Endothelial cell of umbilical vein (primary cell): ENCODE results near the gene CHM. TPM values are rescaled to one million over a fixed set of nuclear protein-coding genes. Genes with fewer than 3 reads are reported as not detected.

Experiments
- BruUV-seq: library from RNA; stranded (reverse); fragments of 400-500 nt; replicated peaks from 2 replicates; lab custom pipeline; 2021; lab: Mats Ljungman, UMichigan
- CTCF ChIA-PET: fragments of 300-600, 350-600 bp; sonication (Branson Sonifier 250); formaldehyde crosslinking; loops from one replicate; lab custom pipeline; 2021; ENCODE audit warnings: antibody characterized with exemption, inconsistent platforms; lab: Charles Lee
- POLR2A ChIA-PET: fragments of 300-600, 350-600 bp; sonication (Branson Sonifier 250); formaldehyde crosslinking; loops from one replicate; lab custom pipeline; 2021; ENCODE audit warnings: antibody characterized with exemption, inconsistent platforms; lab: Charles Lee
- DNase-seq: peaks from one replicate; pipeline ENCODE4 v3.0.0-alpha.2; 2011; ENCODE audit warnings: low read depth, low spot score
- FAIRE-seq: peaks from 2 replicates; lab custom pipeline; 2011; peaks lifted over from hg19 to GRCh38; lab: Jason Lieb, UNC
- H2AFZ ChIP-seq: 2 replicates; pipeline ENCODE4 v1.6.0; 2012; ENCODE audit warnings: low read depth, low read length, control low read depth, inconsistent platforms
- H3K27ac ChIP-seq: 2 replicates; pipeline ENCODE4 v1.5.1; 2011; ENCODE audit warnings: low read depth, mild to moderate bottlenecking, control low read depth, low read length, moderate library complexity; ENCODE audit not compliant: insufficient read depth
- H3K27me3 ChIP-seq, 2 experiments: 2 replicates each; pipeline versions ENCODE4 v1.6.0 to v1.6.1; 2011; ENCODE audit warnings: low read length in 2 of 2, mixed read lengths in 1 of 2; ENCODE audit not compliant: control insufficient read depth in 2 of 2, insufficient read depth in 2 of 2
- H3K36me3 ChIP-seq, 2 experiments: 2 replicates in 1 of 2; 3 replicates in 1 of 2; pipeline ENCODE4 v1.5.1; 2011; ENCODE audit warnings: low read length in 2 of 2, mild to moderate bottlenecking in 1 of 2, moderate library complexity in 1 of 2; ENCODE audit not compliant: control insufficient read depth in 2 of 2, insufficient read depth in 2 of 2; ENCODE audit errors: extremely low read depth in 1 of 2
- H3K4me1 ChIP-seq: 3 replicates; pipeline ENCODE4 v1.5.1; 2011; ENCODE audit warnings: mild to moderate bottlenecking, low read length; ENCODE audit not compliant: control insufficient read depth, insufficient read depth; ENCODE audit errors: extremely low read depth
- H3K4me2 ChIP-seq: 2 replicates; pipeline ENCODE4 v1.6.1; 2011; ENCODE audit warnings: low read length, control low read depth, mixed read lengths; ENCODE audit not compliant: insufficient read depth
- H3K4me3 ChIP-seq, 3 experiments: fragments of 200-600 bp in 1 of 3; sonication (generic), shearing (Covaris generic) in 1 of 3; replicated peaks in 1 of 3; 2 replicates each; pipeline ENCODE4 v1.5.1; 2011 to 2016; ENCODE audit warnings: control low read depth in 3 of 3, low read length in 3 of 3, mild to moderate bottlenecking in 2 of 3, inconsistent platforms in 1 of 3, low read depth in 1 of 3, moderate library complexity in 1 of 3; ENCODE audit not compliant: insufficient read depth in 1 of 3
- H3K79me2 ChIP-seq: 2 replicates; pipeline ENCODE4 v1.6.0; 2012; ENCODE audit warnings: low read length, inconsistent platforms; ENCODE audit not compliant: control insufficient read depth, insufficient read depth
- H3K9ac ChIP-seq: replicated peaks from 2 replicates; pipeline ENCODE3; 2011; ENCODE audit warnings: low read length, control low read depth; ENCODE audit not compliant: insufficient read depth; ENCODE audit errors: extremely low read depth
- H3K9me1 ChIP-seq: replicated peaks from 3 replicates; pipeline ENCODE4 v1.6.0; 2011; ENCODE audit warnings: mild to moderate bottlenecking, low read length; ENCODE audit not compliant: control insufficient read depth, insufficient read depth; ENCODE audit errors: extremely low read depth
- H3K9me3 ChIP-seq: replicated peaks from 2 replicates; pipeline ENCODE4 v1.5.1; 2012; ENCODE audit warnings: low read length, inconsistent platforms; ENCODE audit not compliant: control insufficient read depth, insufficient read depth
- H4K20me1 ChIP-seq: replicated peaks from 2 replicates; pipeline ENCODE3; 2011; ENCODE audit warnings: mild to moderate bottlenecking, low read length; ENCODE audit not compliant: control insufficient read depth, insufficient read depth; ENCODE audit errors: extremely low read depth
- CTCF ChIP-seq, 2 donors: IDR thresholded peaks; 1 replicate in 1 of 2; 2 replicates in 1 of 2; pipeline ENCODE4 v1.5.1; 2011; ENCODE audit warnings: low read length in 2 of 2, mild to moderate bottlenecking in 2 of 2, moderate library complexity in 2 of 2, control low read depth in 1 of 2, inconsistent platforms in 1 of 2, low read depth in 1 of 2; ENCODE audit not compliant: insufficient read depth in 1 of 2; ENCODE audit errors: extremely low read depth in 1 of 2
- EZH2 ChIP-seq: IDR thresholded peaks from 2 replicates; pipeline ENCODE4 v1.6.1; 2012; ENCODE audit warnings: borderline replicate concordance, low read depth, mild to moderate bottlenecking, moderate library complexity, low read length, inconsistent platforms; ENCODE audit not compliant: severe bottlenecking
- FOS ChIP-seq: IDR thresholded peaks from 2 replicates; pipeline ENCODE4 v1.6.1; 2011; ENCODE audit warnings: mild to moderate bottlenecking, low read length, moderate library complexity, borderline replicate concordance; ENCODE audit not compliant: insufficient read depth
- GATA2 ChIP-seq: IDR thresholded peaks from 2 replicates; pipeline ENCODE4 v1.7.0; 2011; ENCODE audit warnings: low read depth, mild to moderate bottlenecking, moderate library complexity, mixed read lengths, low read length; ENCODE audit not compliant: insufficient read length, insufficient read depth
- JUN ChIP-seq: IDR thresholded peaks from 2 replicates; pipeline ENCODE4 v1.6.1; 2011; ENCODE audit warnings: borderline replicate concordance, low read depth; ENCODE audit not compliant: insufficient read length, insufficient read depth
- MAX ChIP-seq: IDR thresholded peaks from 2 replicates; pipeline ENCODE4 v1.6.1; 2011; ENCODE audit not compliant: insufficient read depth, insufficient read length
- MYC ChIP-seq: IDR thresholded peaks from one replicate; pipeline ENCODE4 v1.6.1; 2011; ENCODE audit warnings: mild to moderate bottlenecking, low read depth, low read length
- POLR2A ChIP-seq: IDR thresholded peaks from 2 replicates; pipeline ENCODE4 v1.6.1; 2012; ENCODE audit warnings: low read depth, mild to moderate bottlenecking, control low read depth, low read length
- POLR2AphosphoS5 ChIP-seq: IDR thresholded peaks from 2 replicates; pipeline ENCODE4 v1.6.1; 2012; ENCODE audit warnings: low read depth, mild to moderate bottlenecking, control low read depth, low read length, moderate library complexity; ENCODE audit not compliant: insufficient read depth
- dilution Hi-C: fragments of 300-500 bp; cut with MboI; formaldehyde crosslinking; loops from one replicate; pipeline ENCODE4 v1.15.0; 2019; ENCODE audit warnings: low sequenced_read_pairs; ENCODE audit not compliant: extremely low pct_ligation_motif_present
- intact Hi-C: fragments of 100-400 bp; cut with micrococcal nuclease; formaldehyde crosslinking; loops from one replicate; pipeline ENCODE4 v1.10.0; 2022
- polyA plus RNA-seq, 4 experiments: library from polyadenylated mRNA; depleted of rRNA in 3 of 4; stranded (reverse) in 3 of 4; unstranded in 1 of 4; fragments of >200 nt; gene quantifications; 2 replicates each; pipeline versions ENCODE4 v1.2.1 to v1.2.3, GENCODE V29; 2011 to 2012; ENCODE audit warnings: missing spikeins in 1 of 4
- total RNA-seq: library from RNA; stranded (reverse); gene quantifications from 2 replicates; pipeline ENCODE4 v1.2.3, GENCODE V29; 2021

CHM gene
- total and polyA plus RNA-seq, 2 donors (not counting 3 experiments of a cell fraction or from before 2014, with no cell fraction given), result 10.5 to 18.4 TPM

GRCh38 chrX:86047936-86048280 lies 550 bp upstream of the CHM start:
- no peaks in the 10 kb centered on the region for H4K20me1 ChIP-seq
- H3K9me1 ChIP-seq, result no peaks in the 10 kb centered on the region
- H3K9ac ChIP-seq, result peak overlapping the region; percentile 86
- H3K4me2 ChIP-seq, result peak overlapping the region; percentile 79
- TF ChIP-seq FOS (no peak), JUN (no peak), GATA2 (no peak), MYC (no peak), MAX (no peak), POLR2AphosphoS5 (no peak), POLR2A (no peak), EZH2 (no peak), CTCF (IDR thresholded peaks at IDR 0.05; ENCODE audit: extremely low read depth in 1 of 2, insufficient read depth in 1 of 2, low read depth in 1 of 2, low read length in 2 of 2) (no peak)
- ChIA-PET CTCF (no interaction called here), POLR2A (no interaction called here)
- peaks cover 35% of the 10 kb centered on the region for H3K79me2 ChIP-seq
- peaks cover 0 to 2% of the 10 kb centered on the region in 2 experiments for H3K27me3 ChIP-seq
- intact Hi-C loops (loop anchor here (10.0 kb wide), 1 partner anchor 193 kb away; no protein-coding TSS in a partner anchor), dilution Hi-C loops (no loop called here)
- no peaks in the 10 kb centered on the region for H3K36me3 ChIP-seq
- H3K4me3 ChIP-seq, result peak overlapping the region; percentile 41 to 73 (median 61)
- no peaks in the 10 kb centered on the region for H3K9me3 ChIP-seq
- H3K4me1 ChIP-seq, result peaks cover 10% of the 10 kb centered on the region
- peak overlapping the region; percentile 77 for H3K27ac ChIP-seq
- FAIRE-seq (no peak), DNase-seq (no peak)
- peak overlapping the region; percentile 85 for H2AFZ ChIP-seq
- TSS peak; percentile 96 for BruUV-seq
